Ectodermal cell (in vitro differentiated cells): Measurements from ENCODE around the gene BUD31.

Experiments used
- H3K27ac ChIP-seq: 2 replicates; pipeline ENCODE4 v1.7.0; 2013; ENCODE audit warnings: mild to moderate bottlenecking, low read depth, low read length; ENCODE audit not compliant: insufficient read depth, poor library complexity, severe bottlenecking
- H3K27me3 ChIP-seq: 2 replicates; pipeline ENCODE4 v1.7.0; 2013; ENCODE audit warnings: mild to moderate bottlenecking, low read length; ENCODE audit not compliant: insufficient read depth, control insufficient read depth, poor library complexity, severe bottlenecking
- H3K36me3 ChIP-seq: one replicate; pipeline ENCODE4 v1.7.0; 2013; ENCODE audit warnings: low read length; ENCODE audit not compliant: control insufficient read depth, insufficient read depth
- H3K4me1 ChIP-seq: one replicate; pipeline ENCODE4 v1.7.0; 2013; ENCODE audit warnings: low read length; ENCODE audit not compliant: control insufficient read depth, insufficient read depth
- H3K4me3 ChIP-seq: 2 replicates; pipeline ENCODE4 v1.7.0; 2013; ENCODE audit warnings: low read depth, low read length, control low read depth; ENCODE audit not compliant: insufficient read depth
- H3K9me3 ChIP-seq: 2 replicates; pipeline ENCODE4 v1.7.0; 2013; ENCODE audit warnings: mild to moderate bottlenecking, low read length, moderate library complexity; ENCODE audit not compliant: control insufficient read depth
- WGBS, 2 experiments: methylation state at CpG; one replicate each; pipeline ENCODE4 v1.1.7; 2013; ENCODE audit warnings: missing lambda C conversion rate in 2 of 2; 5-methylcytosine and 5-hydroxymethylcytosine counted together

The BUD31 gene

GRCh38 chr7:99392046-99392445 is 16.7 kb upstream of the BUD31 start:
- Histone ChIP-seq H3K4me1 (peaks cover 10% of the 10 kb centered on the region), H3K27me3 (no peaks in the 10 kb centered on the region), H3K9me3 (no peaks in the 10 kb centered on the region), H3K27ac (no peak overlapping the region), H3K36me3 (peaks cover 5% of the 10 kb centered on the region), H3K4me3 (peak overlapping the region; percentile 66)
- WGBS, 2 experiments = 89 to 90% methylated on average over 8 of the region's 8 CpGs

- Histone ChIP-seq H3K9me3 (no peaks in the 10 kb centered on the region), H3K4me3 (peak overlapping the region; percentile 66), H3K27me3 (no peaks in the 10 kb centered on the region), H3K4me1 (peaks cover 10% of the 10 kb centered on the region), H3K27ac (peak overlapping the region; percentile 77), H3K36me3 (peaks cover 11% of the 10 kb centered on the region)
- 1 to 2% methylated on average over 68 of the region's 68 CpGs for WGBS, 2 experiments
Observed at GRCh38 chr7:99392659-99393354, 16.0 kb upstream of the BUD31 start.

DNA sequence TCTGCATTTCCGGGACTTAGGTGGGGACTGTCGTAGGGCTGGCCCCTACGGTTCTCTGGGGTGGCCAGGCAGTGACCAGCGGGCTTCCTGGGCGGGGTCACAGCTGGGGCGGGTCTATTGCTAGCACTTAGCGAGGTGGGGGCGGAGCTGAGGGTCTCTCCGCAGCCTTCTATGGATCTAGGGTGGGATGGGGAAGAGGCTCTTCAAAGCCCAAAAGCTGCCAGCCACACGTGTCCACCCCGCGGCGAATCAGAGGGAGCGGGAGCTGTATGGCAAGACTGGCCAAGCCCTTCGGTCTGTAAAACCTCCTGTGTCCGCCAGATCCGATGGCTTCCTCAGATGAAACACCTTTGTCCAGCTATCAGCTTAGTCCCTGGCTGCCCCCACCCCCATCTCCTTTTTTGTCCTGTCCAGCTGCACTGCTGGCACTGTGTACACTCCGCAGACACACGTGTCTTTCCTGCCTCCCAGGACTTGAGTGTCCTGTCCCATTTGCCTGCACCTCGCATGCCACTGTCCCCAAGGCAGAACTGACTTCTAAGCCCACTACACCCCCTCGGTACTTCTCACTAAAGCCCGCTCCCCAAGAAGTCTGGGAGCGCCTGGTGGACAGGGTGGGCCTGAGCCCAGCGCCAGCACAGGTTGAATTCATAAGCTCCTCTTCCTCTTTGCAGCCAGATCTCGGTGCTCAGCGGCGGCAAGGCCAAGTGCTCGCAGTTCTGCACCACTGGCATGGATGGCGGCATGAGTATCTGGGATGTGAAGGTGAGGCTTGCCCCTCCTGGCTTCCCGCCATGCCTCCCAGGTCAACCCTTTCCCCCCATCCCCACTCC is 15.2 kb upstream of the BUD31 start:
- Histone ChIP-seq H3K9me3 (no peaks in the 10 kb centered on the region), H3K4me1 (peaks cover 10% of the 10 kb centered on the region), H3K27me3 (no peaks in the 10 kb centered on the region), H3K36me3 (peaks cover 11% of the 10 kb centered on the region), H3K4me3 (peak overlapping the region; percentile 66), H3K27ac (peak overlapping the region; percentile 77)
- WGBS, 2 experiments = 42% methylated on average over 30 of the region's 30 CpGs

GRCh38 chr7:99394188-99394502 is 14.6 kb upstream of the BUD31 start:
- Histone ChIP-seq H3K9me3 (no peaks in the 10 kb centered on the region), H3K36me3 (peaks cover 11% of the 10 kb centered on the region), H3K4me3 (no peak overlapping the region), H3K27ac (no peak overlapping the region), H3K27me3 (no peaks in the 10 kb centered on the region), H3K4me1 (peaks cover 10% of the 10 kb centered on the region)
- 87 to 92% methylated on average over 4 of the region's 4 CpGs for WGBS, 2 experiments

GRCh38 chr7:99395616-99396327 is 13.0 kb upstream of the BUD31 start:
- peaks cover 10% of the 10 kb centered on the region for H3K4me1 ChIP-seq
- 95 to 96% methylated on average over 14 of the region's 14 CpGs for WGBS, 2 experiments
- no peaks in the 10 kb centered on the region for H3K9me3 ChIP-seq
- peaks cover 24% of the 10 kb centered on the region for H3K36me3 ChIP-seq
- no peak overlapping the region for H3K27ac ChIP-seq
- H3K4me3 ChIP-seq = no peak overlapping the region
- no peaks in the 10 kb centered on the region for H3K27me3 ChIP-seq

- Histone ChIP-seq H3K9me3 (no peaks in the 10 kb centered on the region), H3K36me3 (peaks cover 30% of the 10 kb centered on the region)
- 89 to 90% methylated on average over 21 of the region's 21 CpGs for WGBS, 2 experiments
Observed at GRCh38 chr7:99396418-99397296, 12.1 kb upstream of the BUD31 start.

GRCh38 chr7:99397297-99397983 is 11.3 kb upstream of the BUD31 start:
- Histone ChIP-seq H3K4me1 (peaks cover 10% of the 10 kb centered on the region), H3K27me3 (no peaks in the 10 kb centered on the region), H3K36me3 (peaks cover 30% of the 10 kb centered on the region), H3K4me3 (no peak overlapping the region), H3K9me3 (no peaks in the 10 kb centered on the region), H3K27ac (no peak overlapping the region)
- WGBS, 2 experiments = 94 to 97% methylated on average over 18 of the region's 18 CpGs

More at GRCh38 chr7:99396418-99397296, 12.1 kb upstream of the BUD31 start:
- no peak overlapping the region for H3K27ac ChIP-seq
- peaks cover 10% of the 10 kb centered on the region for H3K4me1 ChIP-seq
- no peak overlapping the region for H3K4me3 ChIP-seq
- no peaks in the 10 kb centered on the region for H3K27me3 ChIP-seq

DNA sequence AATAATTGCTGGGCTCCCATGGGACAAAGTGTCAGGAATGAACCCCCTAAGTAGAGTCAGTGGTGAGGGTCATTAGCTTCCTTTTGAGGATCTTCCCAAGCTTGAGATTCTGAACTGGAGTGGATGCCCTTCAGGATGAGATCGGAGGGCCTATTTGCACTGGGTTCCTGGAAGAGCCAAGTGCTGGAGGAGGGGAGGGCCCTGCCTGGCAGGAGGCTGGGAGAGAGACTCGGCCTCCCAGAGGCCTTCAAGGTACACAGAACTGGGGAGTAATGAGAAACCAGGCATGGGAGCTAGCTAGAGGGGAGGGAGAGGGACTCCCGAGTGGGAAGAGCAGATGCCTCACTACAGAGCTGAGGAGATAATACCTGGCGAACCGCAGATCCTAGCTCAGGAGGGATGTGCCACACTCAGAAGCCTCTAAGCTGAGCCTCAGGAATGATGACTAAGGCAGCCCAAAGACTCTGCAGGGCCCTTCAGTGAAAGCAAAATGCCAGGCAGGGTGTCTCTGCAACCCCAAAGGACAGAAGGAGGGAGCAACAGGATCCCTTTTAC is 9.8 kb upstream of the BUD31 start:
- H3K27me3 ChIP-seq = no peaks in the 10 kb centered on the region
- no peak overlapping the region for H3K4me3 ChIP-seq
- H3K4me1 ChIP-seq = peaks cover 3% of the 10 kb centered on the region
- 92% methylated on average over 5 of the region's 5 CpGs for WGBS, 2 experiments
- H3K9me3 ChIP-seq = no peaks in the 10 kb centered on the region
- peaks cover 39% of the 10 kb centered on the region for H3K36me3 ChIP-seq
- no peak overlapping the region for H3K27ac ChIP-seq

GRCh38 chr7:99399597-99399996 is 9.2 kb upstream of the BUD31 start:
- Histone ChIP-seq H3K4me3 (no peak overlapping the region), H3K27me3 (no peaks in the 10 kb centered on the region), H3K36me3 (peaks cover 45% of the 10 kb centered on the region), H3K4me1 (no peaks in the 10 kb centered on the region), H3K27ac (no peak overlapping the region), H3K9me3 (no peaks in the 10 kb centered on the region)
- WGBS, 2 experiments = 95 to 96% methylated on average over 6 of the region's 6 CpGs
